NCI-H345 (cell line): ENCODE data around the gene KRTAP22-1.

ENCODE experiments used
- DNase-seq: peaks from one replicate; lab custom pipeline; 2025; lab: John Stamatoyannopoulos, UW

Gene KRTAP22-1

DNA sequence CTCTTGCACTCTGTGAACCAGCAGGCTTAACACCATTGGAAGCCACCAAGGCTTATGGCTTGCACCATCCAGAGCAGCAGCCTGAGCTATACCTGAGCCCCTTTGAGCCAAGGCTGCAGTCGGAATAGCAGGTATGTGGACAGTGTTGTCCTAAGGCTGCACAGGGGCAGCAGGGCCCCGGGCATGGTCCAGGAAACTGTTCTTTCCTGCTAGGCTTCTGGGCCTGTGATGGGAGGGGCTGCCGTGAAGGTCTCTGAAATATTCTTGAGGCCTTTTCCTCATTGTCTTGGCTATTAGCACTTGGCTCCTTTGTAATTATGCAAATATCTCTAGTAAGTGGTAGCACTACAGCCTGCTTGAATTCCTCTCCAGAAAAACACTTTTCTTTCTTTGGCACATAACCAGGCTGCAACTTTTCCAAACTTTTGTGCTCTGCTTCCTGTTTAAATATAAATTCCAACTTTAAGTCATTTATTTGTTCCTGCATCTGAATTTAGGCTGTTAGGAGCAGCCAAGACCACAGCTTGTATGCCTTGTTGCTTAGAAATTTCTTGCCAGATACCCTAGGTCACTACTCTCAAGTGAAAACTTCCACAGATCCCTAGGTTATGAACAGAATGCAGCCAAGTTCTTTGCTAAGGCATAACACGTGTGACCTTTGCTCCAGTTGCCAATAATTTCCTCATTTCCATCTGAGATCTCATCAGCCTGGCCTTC, 24.7 kb downstream of the KRTAP22-1 start:
- DNase-seq = no peak

DNA sequence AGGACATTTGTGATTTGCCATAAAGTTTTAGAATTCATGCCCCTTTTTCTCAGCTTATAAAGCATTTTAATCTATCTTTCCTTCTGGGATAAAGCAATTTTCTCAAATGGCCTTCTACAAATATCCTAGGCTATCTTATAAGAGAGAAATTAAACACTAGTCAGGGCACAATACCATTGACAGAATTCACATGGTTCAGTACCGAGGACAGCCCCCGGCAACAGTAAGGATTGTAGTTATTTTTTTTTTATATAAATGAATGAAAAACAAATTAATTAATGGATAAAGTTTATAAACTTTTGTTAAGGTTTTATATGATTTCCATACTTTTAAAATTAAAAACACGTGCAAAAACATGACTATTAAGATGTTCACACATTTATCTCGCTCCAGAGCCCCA, 27.2 kb downstream of the KRTAP22-1 start:
- DNase-seq = no peak

DNA sequence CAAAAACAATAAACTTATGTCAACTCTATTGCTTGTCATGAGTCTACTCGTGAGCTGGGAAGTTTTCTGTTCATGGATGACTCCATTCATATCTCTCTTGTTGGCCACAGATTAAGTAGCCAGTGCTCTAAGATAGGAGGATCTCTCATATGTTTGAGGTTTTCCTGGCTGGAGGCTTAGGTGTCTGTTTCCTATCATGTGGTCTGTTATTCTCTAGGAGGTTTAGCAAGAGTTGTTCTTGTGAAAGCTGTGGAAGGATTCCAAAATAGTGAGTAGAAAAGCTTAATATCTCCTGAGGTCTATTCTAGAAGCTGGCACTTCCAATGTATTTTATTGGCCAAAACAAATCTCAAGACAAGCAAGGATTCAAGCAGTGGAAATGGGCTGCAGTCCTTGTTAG, 28.3 kb downstream of the KRTAP22-1 start:
- DNase-seq = no peak

DNA sequence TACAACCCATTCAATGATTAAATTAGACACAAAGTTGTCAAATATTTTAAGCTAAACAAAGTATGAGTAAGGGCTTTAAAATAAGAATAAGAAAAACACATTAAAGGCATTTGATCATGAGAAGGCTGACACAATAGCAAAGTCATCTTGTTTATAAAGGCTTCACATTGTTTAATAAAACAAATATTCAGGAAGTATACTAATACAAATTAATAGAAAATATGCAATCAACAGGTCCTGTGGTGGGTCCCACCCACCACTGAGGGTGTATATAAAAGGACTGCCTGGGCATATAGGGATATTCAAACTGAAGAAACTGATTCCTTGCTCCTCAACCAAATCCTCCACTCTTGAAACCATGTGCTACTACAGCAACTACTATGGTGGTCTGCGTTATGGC, 34.0 kb downstream of the KRTAP22-1 start, which contains the start of gene KRTAP20-2:
KRTAP20-2 (plus strand) TSS at position 301 of the 400 bp plus-strand sequence; CDS start at position 359, 58 bp downstream.
- no peak for DNase-seq

DNA sequence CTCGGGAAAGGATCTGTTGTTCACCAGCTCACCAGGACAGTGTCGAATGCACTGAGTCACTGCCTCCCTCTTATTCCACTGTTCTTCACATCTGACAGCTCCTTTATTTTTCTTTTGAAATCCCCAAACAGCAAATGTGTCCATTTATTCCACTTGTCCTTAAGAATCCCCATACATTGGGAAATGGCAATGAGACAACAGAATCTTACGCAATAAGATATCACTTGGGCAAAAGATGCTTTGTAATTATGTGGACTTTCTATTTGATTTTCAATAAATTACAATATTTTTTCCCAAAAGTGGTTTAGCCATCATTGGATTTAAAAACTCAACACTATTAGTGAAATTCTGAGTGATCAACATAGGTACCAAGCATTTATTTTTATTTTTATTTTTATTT, 37.8 kb downstream of the KRTAP22-1 start:
- no peak for DNase-seq

DNA sequence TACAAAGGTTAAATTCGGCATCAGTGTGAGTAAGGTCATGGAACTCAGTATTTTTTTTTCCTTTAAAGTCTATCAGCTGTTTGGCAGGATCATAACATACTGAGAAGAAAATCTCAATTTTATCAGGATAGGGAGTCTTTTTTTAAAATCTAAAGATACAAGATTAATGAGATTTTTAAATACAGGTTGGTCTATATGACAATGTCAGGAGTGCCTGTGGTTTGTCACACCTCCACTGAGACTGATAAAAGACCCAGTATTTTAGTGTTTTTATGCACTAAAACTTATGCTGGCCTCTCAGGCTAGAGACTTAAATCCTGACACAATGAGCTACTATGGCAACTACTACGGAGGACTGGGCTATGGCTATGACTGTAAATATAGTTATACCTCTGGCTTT, 41.7 kb downstream of the KRTAP22-1 start, which contains the start of gene KRTAP20-3:
KRTAP20-3 (plus strand) TSS at position 301 of the 400 bp plus-strand sequence.
- no peak for DNase-seq

DNA sequence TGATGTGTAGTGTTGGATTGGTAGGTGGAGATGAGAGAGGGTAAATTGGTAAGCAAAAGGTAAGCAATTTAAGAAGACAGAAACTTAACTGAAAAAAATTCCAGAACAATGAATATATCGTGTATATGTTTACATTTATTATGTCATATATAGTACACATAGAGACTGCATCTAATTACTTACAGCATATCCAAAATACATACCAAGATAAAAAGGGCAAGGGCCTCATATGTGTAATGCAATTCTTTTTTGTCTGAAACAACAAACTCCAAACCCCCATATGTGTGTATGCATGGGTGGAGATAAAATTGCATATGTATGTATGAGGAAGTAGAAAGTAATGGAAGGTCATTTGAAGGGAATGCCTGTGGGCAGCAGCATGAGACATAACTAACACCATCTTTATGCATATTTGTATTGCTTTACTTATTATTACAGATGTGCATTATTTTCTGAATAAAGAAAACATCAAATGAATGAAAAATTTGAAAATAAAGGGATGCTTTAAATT, 46.1 kb downstream of the KRTAP22-1 start:
- no peak for DNase-seq
